GM19099 (cell line): ENCODE results near the gene CNIH1.

Experiments
- POLR2A ChIP-seq: IDR thresholded peaks from 3 replicates; pipeline ENCODE4 v1.6.1; 2011; ENCODE audit warnings: low read depth; ENCODE audit not compliant: insufficient read length; ENCODE audit errors: extremely low read depth

The CNIH1 gene

GRCh38 chr14:54440873-54441868 is at the start of gene CNIH1:
TSS of gene CNIH1 (minus strand) at chr14:54441374. CDS start at chr14:54441327, 47 bp downstream.
- peak; percentile 85 for TF ChIP-seq POLR2A

GRCh38 chr14:54490445-54491175 is 49.4 kb upstream of the CNIH1 start:
- TF ChIP-seq POLR2A = no peak

- TF ChIP-seq POLR2A = no peak
Observed at GRCh38 chr14:54489731-54490444, 48.7 kb upstream of the CNIH1 start.

GRCh38 chr14:54489318-54489683 is 48.1 kb upstream of the CNIH1 start:
- TF ChIP-seq POLR2A = no peak

GRCh38 chr14:54488646-54489317 is 47.6 kb upstream of the CNIH1 start, which contains the start of gene GMFB:
TSS of gene GMFB (minus strand) at chr14:54488980. CDS start at chr14:54488927, 53 bp downstream.
- TF ChIP-seq POLR2A = peak; percentile 88

- TF ChIP-seq POLR2A = no peak
Observed at GRCh38 chr14:54488318-54488645, 47.1 kb upstream of the CNIH1 start.

GRCh38 chr14:54487771-54488170 is 46.6 kb upstream of the CNIH1 start:
- TF ChIP-seq POLR2A = no peak

GRCh38 chr14:54486685-54487084 is 45.5 kb upstream of the CNIH1 start:
- no peak for TF ChIP-seq POLR2A

- TF ChIP-seq POLR2A = no peak
Observed at GRCh38 chr14:54483846-54484245, 42.7 kb upstream of the CNIH1 start.

- no peak for TF ChIP-seq POLR2A
Observed at GRCh38 chr14:54483073-54483745, 42.0 kb upstream of the CNIH1 start.

GRCh38 chr14:54481695-54482094 is 40.5 kb upstream of the CNIH1 start:
- TF ChIP-seq POLR2A = no peak

- TF ChIP-seq POLR2A = no peak
Observed at GRCh38 chr14:54480830-54481562, 39.8 kb upstream of the CNIH1 start.

GRCh38 chr14:54478636-54479215 is 37.6 kb upstream of the CNIH1 start:
- TF ChIP-seq POLR2A = no peak
